Lower lobe of right lung (tissue), 2 donors: ENCODE measurements around the gene LLGL1. TPM values are rescaled to one million over a fixed set of nuclear protein-coding genes. Genes with fewer than 3 reads are reported as not detected.

Source experiments
- ATAC-seq, 2 donors: fragments of 200-7000 bp; cut with Tn5 transposase; one replicate each; pipeline ENCODE4 v1.9.1; 2020 to 2022; ENCODE audit warnings: mild to moderate bottlenecking in 2 of 2, moderate library complexity in 2 of 2
- DNase-seq: peaks from one replicate; pipeline ENCODE4 v3.0.0-alpha.2; 2020
- H3K27ac ChIP-seq: fragments of 200-600 bp; one replicate; pipeline ENCODE4 v1.8.0; 2022
- H3K27me3 ChIP-seq: fragments of 200-600 bp; one replicate; pipeline ENCODE4 v1.8.0; 2022; ENCODE audit warnings: low read depth
- H3K36me3 ChIP-seq: fragments of 200-600 bp; one replicate; pipeline ENCODE4 v1.8.0; 2022; ENCODE audit warnings: mild to moderate bottlenecking
- H3K4me1 ChIP-seq: fragments of 200-600 bp; one replicate; pipeline ENCODE4 v1.8.0; 2022
- H3K4me3 ChIP-seq: fragments of 200-600 bp; one replicate; pipeline ENCODE4 v1.8.0; 2022; ENCODE audit warnings: mild to moderate bottlenecking
- H3K9me3 ChIP-seq: fragments of 200-600 bp; one replicate; pipeline ENCODE4 v1.8.0; 2022
- CTCF ChIP-seq: fragments of 200-600 bp; IDR thresholded peaks from one replicate; pipeline ENCODE4 v1.8.0; 2022; ENCODE audit warnings: antibody characterized with exemption, mild to moderate bottlenecking
- intact Hi-C: fragments of 100-400 bp; cut with DNase I; formaldehyde crosslinking; loops from one replicate; pipeline ENCODE4 v1.11.0; 2022
- total RNA-seq: library from RNA; stranded (reverse); fragmentation: NEBNext Ultra II Directional; extraction: Animal tissue kit (Norgen Biotek cat#: 25700); gene quantifications from one replicate; pipeline ENCODE4 v1.2.1, GENCODE V29; 2021
- donor health status: DM: no; HTN: yes; CAD: no; lungs with severe emphysema.

The LLGL1 gene
- total RNA-seq, 1 donor from 2014 or later: 12.0 TPM

GRCh38 chr17:18179804-18180203 lies 45.6 kb upstream of the LLGL1 start:
- Histone ChIP-seq H3K4me3 (no peak overlapping the region), H3K27ac (no peak overlapping the region), H3K36me3 (no peaks in the 10 kb centered on the region), H3K9me3 (no peaks in the 10 kb centered on the region), H3K27me3 (no peaks in the 10 kb centered on the region), H3K4me1 (peaks cover 10% of the 10 kb centered on the region)
- intact Hi-C loops: no loop called here
- no peak for TF ChIP-seq CTCF
- DNase-seq (no peak), ATAC-seq (no peak)

GRCh38 chr17:18181358-18181757 lies 44.1 kb upstream of the LLGL1 start:
- DNase-seq (no peak), ATAC-seq (no peak)
- TF ChIP-seq CTCF: no peak
- no peaks in the 10 kb centered on the region for H3K36me3 ChIP-seq
- peak overlapping the region; percentile 95 for H3K27ac ChIP-seq
- peaks cover 25% of the 10 kb centered on the region for H3K4me1 ChIP-seq
- H3K4me3 ChIP-seq: no peak overlapping the region
- intact Hi-C loops: no loop called here
- no peaks in the 10 kb centered on the region for H3K27me3 ChIP-seq
- no peaks in the 10 kb centered on the region for H3K9me3 ChIP-seq

- intact Hi-C loops: no loop called here
- ATAC-seq: peak in 1 of 2 donors; percentile 10
- peaks cover 4% of the 10 kb centered on the region for H3K36me3 ChIP-seq
- DNase-seq: no peak
- H3K4me3 ChIP-seq: peak overlapping the region; percentile 82
- no peak for TF ChIP-seq CTCF
- H3K4me1 ChIP-seq: peaks cover 34% of the 10 kb centered on the region
- H3K27me3 ChIP-seq: no peaks in the 10 kb centered on the region
- peak overlapping the region; percentile 95 for H3K27ac ChIP-seq
- H3K9me3 ChIP-seq: no peaks in the 10 kb centered on the region
Measured at GRCh38 chr17:18182110-18182977, 43.1 kb upstream of the LLGL1 start.

- H3K36me3 ChIP-seq: peaks cover 10% of the 10 kb centered on the region
- H3K27me3 ChIP-seq: no peaks in the 10 kb centered on the region
- H3K4me3 ChIP-seq: peak overlapping the region; percentile 82
- peak overlapping the region; percentile 95 for H3K27ac ChIP-seq
- ATAC-seq (peak; percentile 74 to 79), DNase-seq (peak; percentile 93)
- H3K9me3 ChIP-seq: no peaks in the 10 kb centered on the region
- intact Hi-C loops: no loop called here
- peaks cover 41% of the 10 kb centered on the region for H3K4me1 ChIP-seq
- TF ChIP-seq CTCF: no peak
Measured at GRCh38 chr17:18182978-18183333, 42.5 kb upstream of the LLGL1 start.

- no peaks in the 10 kb centered on the region for H3K27me3 ChIP-seq
- H3K9me3 ChIP-seq: no peaks in the 10 kb centered on the region
- peaks cover 16% of the 10 kb centered on the region for H3K36me3 ChIP-seq
- peak within 1 kb of the TSS; percentile 95 for H3K27ac ChIP-seq
- TF ChIP-seq CTCF: no peak
- DNase-seq (peak; percentile 98), ATAC-seq (peak; percentile 95 to 96)
- intact Hi-C loops: no loop called here
- H3K4me1 ChIP-seq: peaks cover 46% of the 10 kb centered on the region
- peak within 1 kb of the TSS; percentile 82 for H3K4me3 ChIP-seq
Measured at GRCh38 chr17:18183334-18184142, 41.9 kb upstream of the LLGL1 start, which contains the start of gene ALKBH5. TSS of gene ALKBH5 (plus strand) at chr17:18183828. CDS start at chr17:18184244, 416 bp downstream.
